H1 (cell line): ENCODE data around the gene CCNI. TPM values are rescaled to one million over a fixed set of nuclear protein-coding genes. Genes with fewer than 3 reads are reported as not detected.

Experiments used
- CREB1 ChIP-seq: IDR thresholded peaks from 2 replicates; pipeline ENCODE4 v1.6.1; 2012; ENCODE audit warnings: inconsistent platforms
- EP300 ChIP-seq, 2 experiments: IDR thresholded peaks; 1 replicate in 1 of 2; 2 replicates in 1 of 2; pipeline ENCODE4 v1.6.1; 2011 to 2012; ENCODE audit warnings: low read depth in 2 of 2, low read length in 2 of 2, mild to moderate bottlenecking in 2 of 2, borderline replicate concordance in 1 of 2, inconsistent platforms in 1 of 2, moderate library complexity in 1 of 2
- HDAC2 ChIP-seq, 2 experiments: fragments of 300-600 bp in 1 of 2; sonication (generic) in 1 of 2; IDR thresholded peaks; 2 replicates each; pipeline ENCODE4 v1.6.1; 2011 to 2012; ENCODE audit warnings: low read depth in 2 of 2, low read length in 2 of 2, mild to moderate bottlenecking in 2 of 2, moderate library complexity in 2 of 2, borderline replicate concordance in 1 of 2, inconsistent platforms in 1 of 2
- PHF8 ChIP-seq: fragments of 200-600 bp; sonication (generic); conservative IDR thresholded peaks from 2 replicates; pipeline ENCODE4 v1.7.1; 2012; ENCODE audit warnings: low read depth, mild to moderate bottlenecking, inconsistent platforms, low read length, moderate library complexity
- RFX5 ChIP-seq: IDR thresholded peaks from 2 replicates; pipeline ENCODE4 v1.6.1; 2011; ENCODE audit warnings: low read depth, low read length, improper control_type of control experiment, borderline replicate concordance
- TCF12 ChIP-seq: IDR thresholded peaks from 2 replicates; pipeline ENCODE4 v1.6.1; 2011; ENCODE audit warnings: low read depth, mild to moderate bottlenecking, low read length
- YY1 ChIP-seq: IDR thresholded peaks from 2 replicates; pipeline ENCODE4 v1.6.1; 2011; ENCODE audit warnings: low read depth, mild to moderate bottlenecking, low read length
- polyA plus RNA-seq, 7 experiments: library from polyadenylated mRNA; depleted of rRNA in 3 of 7; stranded (reverse) in 5 of 7; unstranded in 2 of 7; fragments of >200 nt in 5 of 7; fragments of 200-250 nt in 2 of 7; gene quantifications; 1 replicate in 5 of 7; 2 replicates in 1 of 7; 4 replicates in 1 of 7; pipeline versions ENCODE4 v1.2.1 to v1.2.3, GENCODE V29; 2011 to 2013; ENCODE audit warnings: missing spikeins in 2 of 7, mixed read lengths in 2 of 7
- total RNA-seq: library from RNA; stranded (reverse); fragmentation: NEBNext Ultra II Directional; extraction: Animal tissue kit (Norgen Biotek cat#: 25700); gene quantifications from 2 replicates; pipeline ENCODE4 v1.2.1, GENCODE V29; 2021
- TF ChIP-seq, protein P1 (sequence below): fragments of 300-600 bp; sonication (generic); IDR thresholded peaks from 2 replicates; pipeline ENCODE4 v1.7.1; 2012; ENCODE audit warnings: low read length, moderate library complexity, mild to moderate bottlenecking, inconsistent platforms; ENCODE audit not compliant: insufficient replicate concordance
- TF ChIP-seq, protein P2 (sequence below), 3 experiments: IDR thresholded peaks; 1 replicate in 2 of 3; 2 replicates in 1 of 3; pipeline versions ENCODE4 v1.5.1 to v1.6.1; 2011; ENCODE audit warnings: low read length in 3 of 3, mild to moderate bottlenecking in 3 of 3, inconsistent platforms in 2 of 3, low read depth in 1 of 3, moderate library complexity in 1 of 3; ENCODE audit not compliant: insufficient read depth in 1 of 3; ENCODE audit errors: control extremely low read depth in 1 of 3

CCNI gene
- total and polyA plus RNA-seq, 2 of the 8 experiments (the other 6 are each of a cell fraction or from before 2014, with no cell fraction given): 97.8 to 234 TPM

DNA sequence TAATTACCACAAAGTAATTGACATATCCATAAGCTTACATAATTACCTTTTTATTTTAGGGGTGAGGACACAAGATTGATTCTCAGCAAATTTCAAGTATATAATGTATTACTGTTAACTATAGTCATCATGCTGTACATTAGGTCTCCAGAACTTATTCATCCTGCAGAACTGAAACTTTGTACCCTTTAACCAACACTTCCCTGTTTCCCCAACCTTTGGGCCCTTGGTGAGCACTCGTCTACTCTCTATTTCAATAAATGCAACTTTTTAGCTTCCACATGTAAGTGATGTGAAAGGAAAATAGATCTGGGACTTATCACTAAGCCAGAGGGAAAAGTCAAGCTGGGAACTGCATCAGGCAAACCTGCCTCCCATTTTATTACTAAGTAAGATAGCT, 47.6 kb upstream of the CCNI start (continued):
- TF ChIP-seq, protein P1, sequence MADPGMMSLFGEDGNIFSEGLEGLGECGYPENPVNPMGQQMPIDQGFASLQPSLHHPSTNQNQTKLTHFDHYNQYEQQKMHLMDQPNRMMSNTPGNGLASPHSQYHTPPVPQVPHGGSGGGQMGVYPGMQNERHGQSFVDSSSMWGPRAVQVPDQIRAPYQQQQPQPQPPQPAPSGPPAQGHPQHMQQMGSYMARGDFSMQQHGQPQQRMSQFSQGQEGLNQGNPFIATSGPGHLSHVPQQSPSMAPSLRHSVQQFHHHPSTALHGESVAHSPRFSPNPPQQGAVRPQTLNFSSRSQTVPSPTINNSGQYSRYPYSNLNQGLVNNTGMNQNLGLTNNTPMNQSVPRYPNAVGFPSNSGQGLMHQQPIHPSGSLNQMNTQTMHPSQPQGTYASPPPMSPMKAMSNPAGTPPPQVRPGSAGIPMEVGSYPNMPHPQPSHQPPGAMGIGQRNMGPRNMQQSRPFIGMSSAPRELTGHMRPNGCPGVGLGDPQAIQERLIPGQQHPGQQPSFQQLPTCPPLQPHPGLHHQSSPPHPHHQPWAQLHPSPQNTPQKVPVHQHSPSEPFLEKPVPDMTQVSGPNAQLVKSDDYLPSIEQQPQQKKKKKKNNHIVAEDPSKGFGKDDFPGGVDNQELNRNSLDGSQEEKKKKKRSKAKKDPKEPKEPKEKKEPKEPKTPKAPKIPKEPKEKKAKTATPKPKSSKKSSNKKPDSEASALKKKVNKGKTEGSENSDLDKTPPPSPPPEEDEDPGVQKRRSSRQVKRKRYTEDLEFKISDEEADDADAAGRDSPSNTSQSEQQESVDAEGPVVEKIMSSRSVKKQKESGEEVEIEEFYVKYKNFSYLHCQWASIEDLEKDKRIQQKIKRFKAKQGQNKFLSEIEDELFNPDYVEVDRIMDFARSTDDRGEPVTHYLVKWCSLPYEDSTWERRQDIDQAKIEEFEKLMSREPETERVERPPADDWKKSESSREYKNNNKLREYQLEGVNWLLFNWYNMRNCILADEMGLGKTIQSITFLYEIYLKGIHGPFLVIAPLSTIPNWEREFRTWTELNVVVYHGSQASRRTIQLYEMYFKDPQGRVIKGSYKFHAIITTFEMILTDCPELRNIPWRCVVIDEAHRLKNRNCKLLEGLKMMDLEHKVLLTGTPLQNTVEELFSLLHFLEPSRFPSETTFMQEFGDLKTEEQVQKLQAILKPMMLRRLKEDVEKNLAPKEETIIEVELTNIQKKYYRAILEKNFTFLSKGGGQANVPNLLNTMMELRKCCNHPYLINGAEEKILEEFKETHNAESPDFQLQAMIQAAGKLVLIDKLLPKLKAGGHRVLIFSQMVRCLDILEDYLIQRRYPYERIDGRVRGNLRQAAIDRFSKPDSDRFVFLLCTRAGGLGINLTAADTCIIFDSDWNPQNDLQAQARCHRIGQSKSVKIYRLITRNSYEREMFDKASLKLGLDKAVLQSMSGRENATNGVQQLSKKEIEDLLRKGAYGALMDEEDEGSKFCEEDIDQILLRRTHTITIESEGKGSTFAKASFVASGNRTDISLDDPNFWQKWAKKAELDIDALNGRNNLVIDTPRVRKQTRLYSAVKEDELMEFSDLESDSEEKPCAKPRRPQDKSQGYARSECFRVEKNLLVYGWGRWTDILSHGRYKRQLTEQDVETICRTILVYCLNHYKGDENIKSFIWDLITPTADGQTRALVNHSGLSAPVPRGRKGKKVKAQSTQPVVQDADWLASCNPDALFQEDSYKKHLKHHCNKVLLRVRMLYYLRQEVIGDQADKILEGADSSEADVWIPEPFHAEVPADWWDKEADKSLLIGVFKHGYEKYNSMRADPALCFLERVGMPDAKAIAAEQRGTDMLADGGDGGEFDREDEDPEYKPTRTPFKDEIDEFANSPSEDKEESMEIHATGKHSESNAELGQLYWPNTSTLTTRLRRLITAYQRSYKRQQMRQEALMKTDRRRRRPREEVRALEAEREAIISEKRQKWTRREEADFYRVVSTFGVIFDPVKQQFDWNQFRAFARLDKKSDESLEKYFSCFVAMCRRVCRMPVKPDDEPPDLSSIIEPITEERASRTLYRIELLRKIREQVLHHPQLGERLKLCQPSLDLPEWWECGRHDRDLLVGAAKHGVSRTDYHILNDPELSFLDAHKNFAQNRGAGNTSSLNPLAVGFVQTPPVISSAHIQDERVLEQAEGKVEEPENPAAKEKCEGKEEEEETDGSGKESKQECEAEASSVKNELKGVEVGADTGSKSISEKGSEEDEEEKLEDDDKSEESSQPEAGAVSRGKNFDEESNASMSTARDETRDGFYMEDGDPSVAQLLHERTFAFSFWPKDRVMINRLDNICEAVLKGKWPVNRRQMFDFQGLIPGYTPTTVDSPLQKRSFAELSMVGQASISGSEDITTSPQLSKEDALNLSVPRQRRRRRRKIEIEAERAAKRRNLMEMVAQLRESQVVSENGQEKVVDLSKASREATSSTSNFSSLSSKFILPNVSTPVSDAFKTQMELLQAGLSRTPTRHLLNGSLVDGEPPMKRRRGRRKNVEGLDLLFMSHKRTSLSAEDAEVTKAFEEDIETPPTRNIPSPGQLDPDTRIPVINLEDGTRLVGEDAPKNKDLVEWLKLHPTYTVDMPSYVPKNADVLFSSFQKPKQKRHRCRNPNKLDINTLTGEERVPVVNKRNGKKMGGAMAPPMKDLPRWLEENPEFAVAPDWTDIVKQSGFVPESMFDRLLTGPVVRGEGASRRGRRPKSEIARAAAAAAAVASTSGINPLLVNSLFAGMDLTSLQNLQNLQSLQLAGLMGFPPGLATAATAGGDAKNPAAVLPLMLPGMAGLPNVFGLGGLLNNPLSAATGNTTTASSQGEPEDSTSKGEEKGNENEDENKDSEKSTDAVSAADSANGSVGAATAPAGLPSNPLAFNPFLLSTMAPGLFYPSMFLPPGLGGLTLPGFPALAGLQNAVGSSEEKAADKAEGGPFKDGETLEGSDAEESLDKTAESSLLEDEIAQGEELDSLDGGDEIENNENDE: no peak
- TF ChIP-seq PHF8 (no peak), YY1 (no peak), HDAC2 (IDR thresholded peaks at IDR 0.05; ENCODE audit: borderline replicate concordance in 1 of 2, low read depth in 2 of 2, low read length in 2 of 2) (no peak), CREB1 (no peak), EP300 (IDR thresholded peaks at IDR 0.05; ENCODE audit: borderline replicate concordance in 1 of 2, low read depth in 2 of 2, low read length in 2 of 2) (no peak), RFX5 (no peak), TCF12 (no peak)
- TF ChIP-seq, protein P2, sequence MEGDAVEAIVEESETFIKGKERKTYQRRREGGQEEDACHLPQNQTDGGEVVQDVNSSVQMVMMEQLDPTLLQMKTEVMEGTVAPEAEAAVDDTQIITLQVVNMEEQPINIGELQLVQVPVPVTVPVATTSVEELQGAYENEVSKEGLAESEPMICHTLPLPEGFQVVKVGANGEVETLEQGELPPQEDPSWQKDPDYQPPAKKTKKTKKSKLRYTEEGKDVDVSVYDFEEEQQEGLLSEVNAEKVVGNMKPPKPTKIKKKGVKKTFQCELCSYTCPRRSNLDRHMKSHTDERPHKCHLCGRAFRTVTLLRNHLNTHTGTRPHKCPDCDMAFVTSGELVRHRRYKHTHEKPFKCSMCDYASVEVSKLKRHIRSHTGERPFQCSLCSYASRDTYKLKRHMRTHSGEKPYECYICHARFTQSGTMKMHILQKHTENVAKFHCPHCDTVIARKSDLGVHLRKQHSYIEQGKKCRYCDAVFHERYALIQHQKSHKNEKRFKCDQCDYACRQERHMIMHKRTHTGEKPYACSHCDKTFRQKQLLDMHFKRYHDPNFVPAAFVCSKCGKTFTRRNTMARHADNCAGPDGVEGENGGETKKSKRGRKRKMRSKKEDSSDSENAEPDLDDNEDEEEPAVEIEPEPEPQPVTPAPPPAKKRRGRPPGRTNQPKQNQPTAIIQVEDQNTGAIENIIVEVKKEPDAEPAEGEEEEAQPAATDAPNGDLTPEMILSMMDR (IDR thresholded peaks at IDR 0.05; ENCODE audit: control extremely low read depth in 1 of 3, insufficient read depth in 1 of 3, low read depth in 1 of 3, low read length in 3 of 3): no peak
